Posterior cingulate gyrus (tissue), 11 donors: ENCODE results near the gene PRSS27.
"Not testable (repeated sequence)": the region's sequence is repeated elsewhere in the genome, so short reads cannot be mapped to it uniquely, and the experiment has no call there.

Experiments used
- DNase-seq, 10 donors: peaks; one replicate each; pipeline versions ENCODE4 v3.0.0 to v3.0.0-alpha.2; 2020 to 2021; ENCODE audit warnings: mixed read lengths in 3 of 10
- intact Hi-C: fragments of 100-400 bp; cut with DNase I; formaldehyde crosslinking; loops from one replicate; pipeline ENCODE4 v1.15.1; 2023

PRSS27 gene

GRCh38 chr16:2734844-2735515 lies 15.0 kb upstream of the PRSS27 start:
- intact Hi-C loops: no loop called here
- peak in 2 of 10 donors; percentile 4 to 33 for DNase-seq

GRCh38 chr16:2728034-2728433 lies 8.0 kb upstream of the PRSS27 start:
- intact Hi-C loops: no loop called here
- DNase-seq: no peak

- intact Hi-C loops: no loop called here
- DNase-seq: no peak
Observed at GRCh38 chr16:2726923-2727322, 6.9 kb upstream of the PRSS27 start.

GRCh38 chr16:2724816-2725348 lies 4.9 kb upstream of the PRSS27 start:
- intact Hi-C loops: loop anchor here (5.0 kb wide), 1 partner anchor 53 kb away; no protein-coding TSS in a partner anchor
- peak in 1 of 10 donors; percentile 63 for DNase-seq

- no peak for DNase-seq
- intact Hi-C loops: loop anchor here (5.0 kb wide), 1 partner anchor 52 kb away; no protein-coding TSS in a partner anchor
Observed at GRCh38 chr16:2724088-2724676, 4.2 kb upstream of the PRSS27 start.

- DNase-seq: not testable (repeated sequence)
- intact Hi-C loops: loop anchor here (5.0 kb wide), 1 partner anchor 49 kb away; no protein-coding TSS in a partner anchor
Observed at GRCh38 chr16:2721634-2722173, 1.7 kb upstream of the PRSS27 start.

DNA sequence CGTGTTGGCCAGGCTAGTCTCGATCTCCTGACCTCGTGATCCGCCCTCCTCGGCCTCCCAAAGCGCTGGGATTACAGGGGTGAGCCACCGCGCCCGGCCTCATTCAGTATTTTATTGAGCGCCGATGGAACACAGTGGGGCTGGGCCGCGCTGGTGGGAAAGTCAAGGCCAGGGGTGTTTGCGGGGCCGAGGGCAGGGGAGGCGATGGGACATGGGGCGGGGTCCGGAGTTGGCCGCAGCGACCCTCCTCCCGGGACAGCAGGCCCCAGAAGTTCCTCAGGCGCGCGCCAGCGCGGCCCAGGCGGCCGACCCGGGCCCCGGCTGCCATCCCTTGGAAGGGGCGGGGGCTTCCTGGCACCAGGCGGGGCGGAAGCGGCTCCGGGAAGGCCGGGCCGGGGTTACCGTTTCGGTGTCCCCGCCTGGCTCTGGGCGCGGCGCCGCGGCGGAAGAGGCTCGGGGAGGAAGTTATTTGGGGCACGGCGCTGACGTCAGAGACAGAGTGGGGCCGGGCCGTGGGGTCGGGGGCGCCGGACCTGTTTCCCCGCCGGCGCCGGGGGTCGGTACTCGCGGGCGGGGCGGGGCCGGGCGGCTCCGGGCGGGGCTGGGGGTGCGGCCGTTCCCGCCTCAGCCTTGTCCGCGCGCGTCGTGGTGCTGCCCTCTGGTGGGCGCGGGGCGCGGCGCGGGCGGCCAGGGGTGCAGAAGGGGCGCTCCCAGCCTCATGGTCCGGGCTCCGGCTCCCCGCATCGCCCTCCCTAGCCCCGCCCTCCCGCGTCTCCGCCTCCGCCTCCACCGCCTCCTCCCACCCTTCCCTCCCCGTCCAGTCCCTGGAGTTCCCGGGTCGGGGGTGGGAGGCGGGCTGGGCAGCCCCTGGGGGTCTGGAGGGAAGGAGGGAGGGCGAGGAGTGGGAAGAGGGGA lies 952 bp upstream of the PRSS27 start:
- DNase-seq: peak in 9 of 10 donors; percentile 25 to 95 (median 70)
- intact Hi-C loops: loop anchor here (5.0 kb wide), 1 partner anchor 49 kb away; no protein-coding TSS in a partner anchor

DNA sequence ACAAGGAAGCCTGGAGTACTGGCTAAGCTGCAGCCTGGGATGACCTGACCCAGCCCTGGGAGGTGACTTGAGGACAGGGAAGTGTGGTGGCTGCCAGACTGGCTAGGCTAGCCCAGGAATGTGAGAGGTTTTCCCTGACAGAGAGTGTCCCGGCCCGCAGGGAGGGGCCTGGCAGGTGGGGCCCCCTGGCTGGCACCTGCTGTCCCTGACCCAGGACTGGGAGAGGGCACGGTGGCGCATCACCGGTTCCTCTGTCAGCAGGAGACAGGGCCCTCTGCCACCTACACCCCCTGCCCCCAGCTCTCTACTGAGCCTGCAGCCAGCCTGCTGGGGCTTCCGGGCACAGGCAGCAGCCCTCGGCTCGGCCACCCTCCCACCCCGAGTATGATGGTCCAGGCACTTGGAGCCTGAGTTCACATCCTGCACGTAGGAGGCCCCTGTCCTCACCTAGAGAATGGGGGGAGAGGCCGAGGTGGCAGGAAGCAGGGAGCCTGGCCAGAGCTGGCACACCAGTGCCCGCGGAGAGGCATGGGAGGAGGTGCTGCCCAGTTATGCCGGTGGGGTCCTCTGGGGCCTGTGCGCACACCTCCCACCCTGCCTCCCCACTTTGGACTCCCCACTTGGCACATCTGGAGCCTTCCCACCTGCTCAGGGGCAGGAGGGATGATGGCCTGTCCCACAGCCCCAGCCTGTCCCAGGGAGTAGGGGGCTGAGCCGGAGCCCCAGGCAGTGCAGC lies 528 bp downstream of the PRSS27 start:
- peak in 1 of 10 donors; percentile 80 for DNase-seq
- intact Hi-C loops: loop anchor here (5.0 kb wide), 1 partner anchor 47 kb away; no protein-coding TSS in a partner anchor

- intact Hi-C loops: no loop called here
- peak in 1 of 10 donors; percentile 70 for DNase-seq
Observed at GRCh38 chr16:2717383-2718263, 2.4 kb downstream of the PRSS27 start.

DNA sequence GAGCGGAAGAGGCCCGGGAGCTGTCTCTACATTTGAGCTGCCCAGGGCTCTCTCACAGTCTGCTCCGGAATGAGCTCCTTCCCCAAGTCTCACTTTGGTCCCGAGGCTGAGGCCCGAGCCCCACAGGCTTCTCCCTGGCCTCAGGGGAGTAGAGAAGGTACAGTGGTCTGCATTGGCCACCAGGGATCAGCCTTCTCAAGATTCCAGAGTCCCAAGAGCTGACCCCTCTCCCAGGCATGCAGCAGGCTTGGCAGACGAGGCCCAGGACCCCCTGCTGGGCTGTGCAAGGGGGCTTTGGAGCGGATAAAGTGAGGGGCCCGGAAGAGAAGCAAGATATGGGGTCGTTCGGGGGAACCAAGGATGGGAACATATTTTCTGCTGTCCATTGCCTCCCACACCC lies 3.1 kb downstream of the PRSS27 start:
- peak in 1 of 10 donors; percentile 64 for DNase-seq
- intact Hi-C loops: no loop called here

GRCh38 chr16:2715966-2716885 lies 3.8 kb downstream of the PRSS27 start:
- intact Hi-C loops: no loop called here
- peak in 1 of 10 donors; percentile 73 for DNase-seq

DNA sequence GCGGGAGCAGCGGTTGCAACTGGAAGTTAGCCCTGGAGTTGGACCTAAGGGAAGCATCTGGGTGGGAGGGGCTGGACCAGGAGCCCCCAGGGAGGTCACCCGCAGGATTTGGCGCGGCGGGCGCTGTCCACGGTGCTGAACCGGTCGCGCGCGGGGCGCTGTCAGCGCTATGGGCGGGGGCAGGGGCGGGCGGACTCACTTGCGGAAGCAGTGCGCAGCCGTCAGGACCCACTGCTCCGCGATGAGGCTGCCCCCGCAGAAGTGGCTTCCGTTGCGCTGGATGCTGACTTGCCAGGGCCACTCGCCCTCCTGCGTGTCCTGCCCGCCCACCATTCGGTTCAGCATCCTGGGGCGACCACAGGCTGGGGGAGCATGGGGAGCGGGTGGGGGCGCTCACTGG lies 4.5 kb downstream of the PRSS27 start:
- peak in 9 of 10 donors; percentile 44 to 93 (median 62) for DNase-seq
- intact Hi-C loops: no loop called here

- intact Hi-C loops: no loop called here
- peak in 1 of 10 donors; percentile 82 for DNase-seq
Observed at GRCh38 chr16:2715064-2715463, 5.0 kb downstream of the PRSS27 start.

GRCh38 chr16:2713985-2714774 lies 5.8 kb downstream of the PRSS27 start:
- DNase-seq: peak in 1 of 10 donors; percentile 75
- intact Hi-C loops: no loop called here

DNA sequence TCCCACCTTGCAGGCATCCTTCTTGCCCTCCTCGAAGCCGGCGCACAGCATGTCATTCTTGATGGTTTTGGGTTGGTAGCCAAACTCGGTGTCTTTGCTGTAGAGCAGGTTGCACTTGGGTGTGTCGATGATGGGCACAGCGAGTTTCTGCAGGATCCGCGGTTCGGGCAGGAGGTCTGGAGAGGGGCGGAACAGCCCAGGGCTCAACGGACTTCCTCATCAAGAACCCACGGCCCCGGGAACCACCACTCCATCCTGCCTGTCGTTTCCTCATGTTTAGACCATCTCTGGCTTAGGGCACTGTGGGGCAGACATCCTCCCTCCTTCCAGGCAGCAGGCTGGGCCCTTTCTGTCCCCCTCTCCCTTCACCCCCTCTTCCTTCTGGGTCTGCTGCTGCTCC lies 6.5 kb downstream of the PRSS27 start:
- DNase-seq: peak in 1 of 10 donors; percentile 78
- intact Hi-C loops: no loop called here

DNA sequence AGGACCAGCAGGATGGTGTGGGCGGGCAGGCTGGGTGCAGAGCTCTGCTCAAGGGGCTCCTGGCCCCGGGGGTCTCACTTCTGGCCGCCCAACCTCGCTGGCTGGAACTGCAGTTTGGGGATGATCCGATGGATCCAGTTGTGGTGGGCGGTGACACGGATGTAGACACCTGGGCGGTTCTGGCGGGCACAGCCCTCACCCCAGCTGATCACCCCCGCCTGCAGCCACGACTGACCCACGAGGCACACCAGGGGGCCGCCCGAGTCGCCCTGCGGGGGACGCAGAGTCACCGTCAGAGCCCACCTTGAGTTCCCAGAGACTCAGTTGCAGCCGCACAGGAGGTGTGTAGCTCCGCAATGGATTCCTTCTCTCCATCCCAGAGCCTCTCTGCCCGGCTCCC lies 7.5 kb downstream of the PRSS27 start:
- DNase-seq: peak in 1 of 10 donors; percentile 72
- intact Hi-C loops: no loop called here

DNA sequence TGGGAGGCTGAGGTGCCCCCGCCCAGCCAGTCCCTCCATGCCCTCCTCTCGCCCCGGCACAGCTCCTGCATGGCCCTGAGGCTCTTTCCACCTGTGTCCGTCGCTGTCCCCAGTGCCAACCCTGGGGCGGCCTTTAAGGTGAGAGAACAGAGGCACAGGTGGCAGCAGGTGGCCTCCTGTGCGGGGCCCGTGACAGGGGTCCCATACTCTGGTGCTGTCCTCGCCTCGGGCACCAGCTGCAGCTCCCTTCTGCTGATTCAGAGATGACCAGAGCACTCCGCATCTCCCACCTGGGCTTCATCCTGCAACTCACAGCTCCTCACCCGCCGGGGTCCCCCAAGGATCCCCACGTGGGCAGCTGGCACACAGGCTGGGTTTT lies 8.0 kb downstream of the PRSS27 start:
- intact Hi-C loops: no loop called here
- DNase-seq: peak in 1 of 10 donors; percentile 79
